ENCODE measurements around the gene TXNRD2.

GRCh38 chr22:19951346-19951745, 9.7 kb upstream of the TXNRD2 start:
- TF ChIP-seq YY1 (IDR thresholded peaks at IDR 0.05; ENCODE audit: insufficient read depth, insufficient read length) (no peak), ZNF274 (IDR thresholded peaks at IDR 0.05; ENCODE audit: low read depth, low read length) (no peak), SUZ12 (IDR thresholded peaks at IDR 0.05; ENCODE audit: extremely low read depth, insufficient read depth, insufficient read length) (no peak)

Measured in NT2/D1 (cell line).